RPMI7951 (cell line): ENCODE measurements around the gene CLTCL1. TPM values are rescaled to one million over a fixed set of nuclear protein-coding genes. Genes with fewer than 3 reads are reported as not detected.
"Not testable (repeated sequence)": the region's sequence is repeated elsewhere in the genome, so short reads cannot be mapped to it uniquely, and the experiment has no call there.

Source experiments
- DNase-seq: peaks from one replicate; pipeline ENCODE4 v3.0.0-alpha.2; 2012; ENCODE audit warnings: low read depth
- total RNA-seq: library from RNA; depleted of rRNA; stranded (reverse); fragments of >200 nt; shearing (Covaris generic); gene quantifications from 2 replicates; pipeline ENCODE4 v1.2.3, GENCODE V29; 2014; rRNA removed

Gene CLTCL1
- 2.8 and 3.1 TPM in 2 replicates for total RNA-seq

DNA sequence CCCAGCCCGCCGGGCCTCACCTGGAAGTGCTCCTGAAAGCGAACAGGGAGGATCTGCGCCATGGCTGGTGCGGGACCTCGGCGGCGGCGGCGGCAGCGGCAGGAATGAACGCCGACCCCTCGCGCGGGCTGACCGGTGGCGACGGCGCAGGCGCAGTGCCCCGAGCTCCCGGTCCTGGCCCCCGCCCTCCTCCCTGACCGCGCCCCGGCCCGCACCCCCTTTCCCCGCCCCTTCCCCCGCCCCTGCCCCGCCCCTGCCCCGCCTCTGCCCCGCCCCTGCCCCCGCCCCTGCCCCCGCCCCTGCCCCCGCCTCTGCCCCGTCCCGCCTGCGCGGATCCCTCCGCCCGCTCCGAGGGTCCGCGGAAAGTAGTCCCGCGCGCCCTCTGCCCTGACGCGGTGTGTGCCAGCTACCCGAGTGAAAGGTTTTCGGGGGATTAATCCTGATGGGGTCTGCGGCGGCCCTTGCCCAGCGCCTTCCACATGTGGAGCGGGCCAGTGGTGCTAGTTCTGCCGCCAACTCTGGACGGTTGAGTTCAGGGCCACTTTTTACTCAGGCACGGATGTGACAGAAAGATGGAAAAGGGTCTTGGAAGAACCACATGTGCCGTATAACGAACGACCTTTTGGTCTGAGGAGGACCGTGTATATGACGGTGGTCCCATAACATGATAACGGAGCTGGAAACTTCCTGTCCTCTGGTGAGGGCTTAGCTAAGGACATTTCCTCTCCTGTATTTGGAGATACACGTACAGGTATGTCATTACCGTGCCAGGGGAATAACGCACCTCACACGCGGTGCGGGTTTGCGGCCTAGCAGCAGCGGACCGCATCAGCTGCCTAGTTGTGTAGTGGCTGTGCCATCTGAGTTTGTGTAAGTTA, at the start of gene CLTCL1:
Gene CLTCL1, minus strand, starts transcription at position 140 of the 878 bp plus-strand sequence. Its CDS starts 78 bp downstream, at position 62.
- peak; percentile 60 for DNase-seq

DNA sequence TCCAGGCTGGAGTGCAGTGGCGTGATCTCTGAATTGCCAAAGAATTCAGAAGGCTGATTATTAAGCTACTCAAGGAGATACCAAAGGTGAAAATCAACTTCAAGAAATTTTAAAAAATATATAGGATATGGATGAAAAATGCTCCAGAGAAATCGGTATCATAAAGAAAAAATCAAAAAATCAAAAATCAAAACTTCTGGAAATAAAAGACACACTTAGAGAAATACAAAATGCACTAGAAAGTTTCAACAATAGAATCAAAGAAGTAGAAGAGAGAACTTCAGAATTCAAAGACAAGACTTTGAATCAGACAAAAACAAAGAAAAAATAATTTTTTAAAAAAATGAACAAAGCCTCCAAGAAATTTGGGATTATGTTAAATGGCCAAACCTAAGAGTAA, 45.6 kb upstream of the CLTCL1 start:
- no peak for DNase-seq

DNA sequence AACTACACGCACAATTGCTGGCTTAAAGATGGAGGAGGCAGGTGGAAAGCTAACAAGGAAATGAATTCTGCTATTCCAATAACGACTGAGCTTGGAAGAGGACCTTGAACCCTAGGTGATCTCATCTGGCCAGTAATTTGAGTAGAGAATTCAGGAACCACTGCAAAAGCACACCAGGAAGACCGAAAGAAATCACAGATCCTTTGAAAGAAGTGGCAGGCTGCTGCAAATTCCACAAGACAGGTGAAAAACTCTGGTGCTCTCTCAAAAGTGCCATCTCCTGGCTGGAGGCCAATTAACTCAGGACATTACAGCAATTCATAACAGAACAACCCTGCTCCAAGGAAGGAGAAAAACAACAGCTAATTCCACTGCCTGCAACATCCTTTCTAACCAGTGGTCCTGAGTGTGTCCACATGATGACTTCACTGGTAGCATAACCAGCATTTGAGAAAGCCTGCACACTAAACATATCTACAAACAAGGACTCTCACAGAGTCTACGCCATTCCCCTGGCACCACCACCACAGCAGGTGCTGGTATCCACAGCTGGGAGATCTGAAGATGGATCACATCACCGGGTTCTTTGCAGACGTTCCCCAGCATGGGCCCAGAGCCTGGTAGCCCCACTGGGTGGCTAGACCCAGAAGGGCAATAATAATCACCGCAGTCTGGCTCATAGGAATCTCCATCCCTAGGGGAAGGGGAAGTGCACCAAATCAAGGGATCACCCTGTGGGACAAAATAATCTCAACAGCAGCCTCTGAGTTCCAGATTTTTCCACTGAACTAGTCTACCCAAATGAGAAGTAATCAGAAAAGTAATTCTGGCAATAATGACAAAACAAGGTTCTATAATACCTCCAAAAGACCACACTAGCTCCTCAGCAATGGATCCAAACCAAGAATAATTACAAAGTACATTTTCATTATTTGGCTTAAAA, 44.9 kb upstream of the CLTCL1 start:
- DNase-seq = no peak

DNA sequence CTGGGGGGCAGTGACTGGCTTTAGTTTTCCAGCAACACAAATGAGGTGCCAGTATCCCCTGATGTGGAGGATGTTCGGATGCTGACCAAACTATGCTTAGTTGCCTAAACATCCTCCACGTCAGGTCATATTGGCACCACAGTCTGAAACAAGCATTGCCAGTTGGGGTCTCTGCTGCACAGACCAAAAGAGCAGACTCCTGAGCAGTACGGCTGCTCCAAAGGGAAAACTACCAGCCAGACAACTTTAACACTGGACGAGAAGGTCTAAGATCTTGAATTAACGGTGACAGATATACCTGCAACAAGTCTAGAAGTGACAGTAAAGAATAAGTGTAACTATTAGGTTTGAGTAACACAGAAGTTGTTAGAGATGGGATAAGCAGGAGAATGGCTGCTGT, 40.5 kb upstream of the CLTCL1 start:
- DNase-seq = no peak

DNA sequence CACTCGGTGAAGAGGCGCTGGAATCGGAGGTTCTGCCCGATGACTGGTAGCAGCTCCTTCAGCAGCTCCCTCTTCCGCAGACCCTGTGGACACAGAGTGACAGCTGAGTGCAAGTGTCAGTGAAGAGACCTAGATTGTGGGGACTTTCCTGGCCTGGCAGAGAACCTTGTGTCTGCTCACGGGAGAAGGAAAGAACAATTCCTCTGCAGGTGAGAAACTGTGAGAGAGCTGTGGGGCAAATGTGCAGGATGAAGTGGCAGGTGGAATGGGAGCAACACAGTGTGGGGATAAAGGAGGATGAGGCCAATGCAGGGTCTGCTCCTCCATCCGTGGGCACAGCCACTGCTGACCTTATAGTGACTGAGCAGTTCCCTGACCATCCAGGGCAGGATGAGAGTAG, 40.0 kb upstream of the CLTCL1 start:
- DNase-seq = no peak

DNA sequence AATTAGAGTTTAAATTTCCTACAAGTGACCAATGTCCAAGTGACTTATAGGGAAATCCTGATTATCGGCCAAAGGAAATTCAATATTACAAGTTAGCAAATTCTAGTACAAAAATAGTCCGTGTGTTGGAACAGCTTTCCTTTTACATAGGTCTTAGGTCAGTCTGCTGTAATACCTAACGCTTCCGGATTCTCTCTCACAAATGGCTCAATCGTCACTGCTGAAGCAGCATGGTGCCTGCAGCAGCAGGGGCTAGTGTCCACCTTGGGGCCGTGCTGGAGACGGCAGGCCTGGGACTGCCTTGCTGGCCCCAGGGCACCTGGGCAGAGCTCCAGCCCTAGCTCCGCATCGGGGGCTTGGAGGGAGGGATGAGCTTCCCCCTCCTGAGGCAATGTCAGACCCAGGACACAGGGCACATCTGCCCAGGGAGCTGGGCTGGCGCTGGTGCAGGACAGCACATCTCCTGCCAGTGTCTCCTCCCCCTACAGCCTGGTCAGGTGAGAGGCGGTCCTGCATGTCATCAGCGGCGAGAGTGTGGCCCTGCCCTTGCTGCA, 39.4 kb upstream of the CLTCL1 start:
- no peak for DNase-seq

DNA sequence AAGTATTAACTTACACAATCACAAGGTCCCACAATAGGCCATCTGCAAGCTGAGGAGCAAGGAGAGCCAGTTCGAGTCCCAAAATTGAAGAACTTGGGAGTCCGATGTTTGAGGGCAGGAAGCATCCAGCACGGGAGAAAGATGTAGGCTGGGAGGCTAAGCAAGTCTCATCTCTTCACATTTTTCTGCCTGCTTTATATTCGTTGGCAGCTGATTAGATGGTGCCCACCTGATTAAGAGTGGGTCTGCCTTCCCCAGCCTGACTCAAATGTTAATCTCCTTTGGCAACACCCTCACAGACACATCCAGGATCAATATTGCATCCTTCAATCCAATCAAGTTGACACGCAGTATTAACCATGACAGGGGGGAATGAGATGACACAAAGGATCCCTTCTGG, 38.7 kb upstream of the CLTCL1 start:
- not testable (repeated sequence) for DNase-seq

DNA sequence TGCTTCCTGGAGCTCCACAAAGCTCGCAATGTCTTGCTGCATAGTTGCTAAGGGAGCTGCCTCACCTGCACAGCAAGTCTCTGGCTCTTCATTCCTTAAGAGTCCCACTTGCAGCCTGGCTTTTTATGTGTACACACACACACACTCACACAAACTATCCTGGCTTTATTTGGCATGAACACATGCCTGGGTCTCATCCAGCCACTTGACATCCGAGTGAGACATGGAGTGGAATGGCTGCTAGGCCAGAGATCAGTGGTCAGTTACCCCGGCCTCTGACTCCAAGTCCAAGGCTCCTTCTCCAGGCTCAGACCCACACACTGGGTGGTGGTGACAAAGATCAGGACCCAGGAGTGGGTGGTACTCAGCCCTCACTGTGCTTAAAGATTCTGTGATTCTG, 37.9 kb upstream of the CLTCL1 start:
- no peak for DNase-seq

DNA sequence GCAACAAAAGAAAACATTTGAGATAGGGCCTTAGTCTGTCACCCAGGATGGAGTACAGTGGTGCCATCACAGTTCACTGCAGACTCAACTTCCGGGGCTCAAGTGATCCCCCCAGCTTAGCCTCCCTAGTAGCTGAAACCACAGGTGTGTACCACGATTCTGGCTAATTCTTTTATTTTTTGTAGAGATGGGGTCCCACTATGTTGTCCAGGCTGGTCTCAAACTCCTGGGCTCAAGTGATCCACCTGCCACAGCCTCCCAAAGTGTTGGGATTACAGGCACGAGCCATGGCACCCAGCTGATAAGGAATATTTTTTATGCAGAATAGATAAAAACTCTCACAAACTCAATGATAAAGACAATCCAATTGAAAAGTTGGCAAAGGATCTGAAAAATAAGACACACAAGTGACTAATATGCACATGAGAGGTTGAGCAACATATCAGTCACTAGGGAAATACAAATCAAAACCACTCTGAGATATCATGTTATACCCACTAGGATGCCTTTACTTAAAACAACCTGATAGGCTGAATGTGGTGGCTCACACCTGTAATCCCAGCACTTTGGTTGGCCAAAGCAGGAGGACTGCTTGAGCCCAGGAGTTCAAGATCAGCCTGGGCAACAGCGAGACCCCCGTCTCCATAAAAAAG, 33.9 kb upstream of the CLTCL1 start:
- peak; percentile 3 for DNase-seq

DNA sequence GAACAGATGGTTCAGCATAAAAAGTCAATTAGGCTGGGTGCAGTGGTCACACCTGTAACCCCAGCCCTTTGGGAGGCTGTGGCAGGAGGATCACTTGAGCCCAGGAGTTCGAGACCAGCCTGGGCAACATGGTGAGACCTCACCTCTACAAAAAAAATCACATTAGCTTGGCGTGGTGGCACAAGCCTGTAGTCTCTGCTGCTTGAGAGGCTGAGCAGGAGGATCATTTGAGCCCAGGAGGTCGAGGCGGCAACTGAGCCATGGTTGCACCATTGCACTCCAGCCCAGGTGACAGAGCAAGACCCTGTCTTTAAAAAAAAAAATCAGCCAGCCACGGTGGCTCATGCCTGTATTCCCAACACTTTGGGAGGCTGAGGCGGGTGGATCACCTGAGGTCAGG, 31.9 kb upstream of the CLTCL1 start:
- DNase-seq = not testable (repeated sequence)

DNA sequence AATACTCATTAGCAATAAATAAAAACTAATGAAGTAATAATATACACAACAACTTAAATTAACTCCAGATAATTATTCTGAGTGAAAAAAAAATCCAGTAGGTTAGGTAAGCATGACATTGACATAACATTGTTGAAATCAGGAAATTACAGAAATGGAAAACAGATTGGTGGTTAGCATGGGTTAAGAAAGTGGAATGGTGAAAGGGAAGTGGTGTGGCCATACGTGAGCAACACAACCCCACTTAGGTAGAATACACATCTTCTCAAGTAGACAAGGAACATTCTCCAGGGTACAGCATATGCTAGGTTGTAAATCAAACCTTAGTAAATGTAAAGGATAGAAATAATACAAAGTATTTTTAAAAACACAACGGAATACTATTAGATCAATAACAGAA, 30.2 kb upstream of the CLTCL1 start:
- no peak for DNase-seq

DNA sequence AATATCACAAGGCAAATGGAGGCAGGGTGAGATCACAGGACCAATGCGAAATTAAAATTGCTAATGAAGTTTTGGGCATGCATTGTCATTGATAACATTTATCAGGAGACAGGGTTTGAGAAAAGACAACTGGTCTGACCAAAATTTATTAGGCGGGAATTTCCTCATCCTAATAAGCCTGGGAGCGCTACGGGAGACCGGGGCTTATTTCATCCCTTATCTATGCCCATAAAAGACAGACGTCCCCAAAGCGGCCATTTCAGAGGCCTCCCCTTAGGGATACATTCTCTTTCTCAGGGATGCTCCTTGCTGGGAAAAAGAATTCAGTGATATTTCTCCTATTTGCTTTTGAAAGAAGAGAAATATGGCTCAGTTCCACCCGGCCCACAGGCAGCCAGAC, 28.6 kb upstream of the CLTCL1 start:
- DNase-seq = not testable (repeated sequence)

DNA sequence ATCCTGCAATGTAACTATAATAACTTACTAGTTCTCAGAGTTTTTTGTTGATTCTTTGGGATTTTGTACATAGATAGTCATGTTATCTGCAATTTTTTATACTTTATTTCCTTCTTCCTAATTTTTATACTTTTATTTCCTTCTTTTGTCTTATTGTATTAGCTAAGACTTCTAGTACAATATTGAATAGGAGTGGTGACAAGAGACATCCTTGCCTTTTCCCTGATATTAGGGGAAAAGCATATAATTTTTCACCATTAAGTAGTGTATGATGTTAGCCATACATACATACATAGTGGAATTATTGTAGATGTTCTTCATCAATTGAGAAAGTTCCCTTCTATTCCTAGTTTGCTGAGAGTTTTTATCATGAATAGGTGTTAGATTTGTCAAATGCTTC, 27.8 kb upstream of the CLTCL1 start:
- no peak for DNase-seq

DNA sequence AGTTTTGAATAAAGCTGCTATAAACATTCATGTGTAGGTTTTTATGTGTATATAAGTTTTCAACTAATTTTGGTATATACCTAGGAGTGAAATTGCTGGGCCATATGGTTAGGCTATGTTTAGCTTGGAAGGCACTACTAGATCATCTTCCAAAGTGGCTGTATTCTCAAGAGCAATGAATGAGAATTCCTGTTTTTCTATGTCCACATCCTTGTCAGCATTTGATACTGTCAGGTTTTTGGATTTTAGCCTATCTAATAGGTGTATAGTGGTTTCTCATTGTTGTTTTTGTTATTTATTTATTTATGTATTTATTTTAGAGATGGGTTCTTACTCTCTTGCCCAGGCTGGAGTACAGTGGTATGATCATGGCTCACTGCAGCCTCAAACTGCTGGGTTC, 26.3 kb upstream of the CLTCL1 start:
- DNase-seq = no peak

DNA sequence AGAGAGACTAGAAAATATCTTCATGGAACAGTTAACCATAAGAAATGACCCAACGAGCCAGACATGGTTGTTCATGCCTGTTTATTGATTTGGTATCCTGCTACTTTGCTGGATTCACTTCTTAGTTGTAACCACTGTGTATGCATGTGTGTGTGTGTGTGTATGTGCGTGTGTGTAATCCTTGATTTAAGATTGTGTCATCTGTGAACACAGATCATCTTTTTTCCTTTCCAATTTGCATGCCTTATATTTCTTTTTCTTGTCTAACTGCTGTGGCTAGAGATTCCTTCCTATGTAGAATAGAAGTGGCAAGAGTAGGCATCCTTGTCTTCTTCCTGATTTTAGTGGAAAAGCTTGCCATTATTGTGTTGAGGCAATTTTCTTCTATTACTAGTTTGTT, 16.4 kb upstream of the CLTCL1 start:
- DNase-seq = no peak

DNA sequence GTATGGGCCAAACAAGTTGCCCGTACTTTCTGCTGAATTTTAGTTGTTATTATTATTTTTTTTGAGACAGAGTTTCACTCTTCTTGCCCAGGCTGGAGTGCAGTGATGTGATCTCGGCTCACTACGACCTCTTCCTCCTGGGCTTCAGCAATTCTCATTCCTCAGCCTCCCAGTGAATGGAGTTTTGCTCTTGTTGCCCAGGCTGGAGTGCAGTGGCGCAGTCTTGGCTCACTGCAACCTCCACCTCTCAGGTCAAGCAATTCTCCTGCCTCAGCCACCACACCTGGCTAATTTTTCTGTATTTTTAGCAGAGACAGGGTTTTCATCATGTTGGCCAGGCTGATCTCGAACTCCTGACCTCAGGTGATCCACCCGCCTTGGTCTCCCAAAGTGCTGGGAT, 15.0 kb upstream of the CLTCL1 start:
- not testable (repeated sequence) for DNase-seq

DNA sequence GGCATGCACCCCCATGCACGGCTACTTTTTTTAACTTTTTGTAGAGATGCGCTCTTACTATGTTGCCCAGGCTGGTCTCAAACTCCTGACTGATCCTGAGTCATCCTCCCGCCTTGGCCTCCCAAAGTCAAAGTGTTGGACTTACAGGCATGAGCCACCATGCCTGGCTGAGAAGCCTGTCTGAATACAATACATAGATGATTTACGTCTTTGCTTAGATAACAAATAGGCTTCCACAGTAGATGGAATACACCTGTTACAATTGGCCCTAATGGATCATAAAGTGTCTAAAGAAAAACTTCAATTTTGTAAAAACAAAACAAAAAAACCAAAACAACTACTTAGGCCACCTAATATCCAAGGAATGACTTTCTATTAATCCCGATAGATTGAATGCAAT, 13.0 kb upstream of the CLTCL1 start:
- DNase-seq = no peak

DNA sequence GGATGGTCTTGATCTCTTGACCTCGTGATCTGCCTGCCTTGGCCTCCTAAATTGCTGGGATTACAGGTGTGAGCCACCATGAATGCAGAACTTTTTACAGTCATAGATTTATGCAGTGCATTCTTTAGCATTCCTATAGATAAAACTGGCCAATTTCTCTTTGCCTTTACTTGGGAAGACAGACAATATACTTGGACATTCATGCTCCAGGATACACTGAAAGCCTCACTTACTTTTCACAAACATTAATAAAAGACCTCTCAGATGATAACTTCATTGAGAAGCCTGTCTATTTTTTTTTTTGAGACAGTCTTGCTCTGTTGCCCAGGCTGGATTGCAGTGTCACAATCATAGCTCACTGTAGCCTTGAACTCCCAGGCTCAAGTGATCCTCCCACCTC, 12.3 kb upstream of the CLTCL1 start:
- no peak for DNase-seq

DNA sequence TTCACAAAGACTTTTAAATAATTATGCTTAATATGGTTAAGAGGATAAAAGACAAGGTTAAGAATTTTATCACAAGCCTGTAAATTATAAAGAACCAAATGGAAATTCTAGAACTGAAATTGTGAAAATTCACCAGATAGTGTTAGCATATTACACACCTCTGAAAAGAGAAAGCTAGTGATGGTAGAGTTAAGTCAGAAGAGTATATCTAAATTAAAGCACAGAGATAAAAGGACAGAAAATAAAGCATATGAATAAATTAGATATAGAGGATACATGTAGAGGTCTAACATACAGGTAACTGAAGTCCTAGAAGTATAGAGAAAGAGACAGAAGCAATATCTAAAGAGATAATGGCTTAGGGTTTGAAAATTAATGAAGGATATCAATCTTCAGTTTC, 4.2 kb upstream of the CLTCL1 start:
- DNase-seq = no peak

DNA sequence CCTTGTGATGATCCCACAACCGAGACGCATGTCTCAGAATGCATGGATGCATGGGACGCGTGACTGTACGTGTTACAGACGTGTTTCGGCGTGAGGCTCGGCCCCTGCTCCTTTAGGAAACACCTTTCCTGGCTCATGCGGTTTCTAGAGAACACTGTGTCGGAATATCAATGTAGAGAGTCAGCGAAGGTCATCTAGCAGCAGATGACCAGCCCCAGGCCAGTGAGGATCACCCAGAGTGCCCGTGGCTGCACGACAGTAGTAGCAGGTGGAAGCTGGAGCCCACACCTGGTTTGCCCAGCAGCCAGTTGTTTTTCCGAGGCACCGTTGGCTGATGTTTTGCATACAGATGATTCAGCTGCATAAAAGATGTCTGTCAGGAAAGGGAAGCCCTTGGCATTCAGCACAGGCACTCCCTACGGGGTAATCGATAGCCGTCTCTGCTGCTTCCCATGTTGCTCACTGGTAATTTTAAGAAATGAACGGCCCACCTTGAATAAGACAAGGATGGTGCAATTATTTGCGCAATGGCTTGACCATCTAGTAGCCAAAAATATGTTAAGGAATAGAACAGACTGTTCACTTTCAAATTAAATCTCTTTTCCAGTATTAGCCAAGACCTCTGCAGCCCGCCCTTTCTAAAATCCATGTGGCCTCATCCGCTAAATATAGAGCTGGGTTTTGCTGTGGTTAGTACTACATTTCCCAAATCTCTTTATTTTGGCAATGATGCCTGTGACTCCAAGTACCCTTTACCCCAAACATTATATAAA, 1.1 kb upstream of the CLTCL1 start:
- DNase-seq = no peak

DNA sequence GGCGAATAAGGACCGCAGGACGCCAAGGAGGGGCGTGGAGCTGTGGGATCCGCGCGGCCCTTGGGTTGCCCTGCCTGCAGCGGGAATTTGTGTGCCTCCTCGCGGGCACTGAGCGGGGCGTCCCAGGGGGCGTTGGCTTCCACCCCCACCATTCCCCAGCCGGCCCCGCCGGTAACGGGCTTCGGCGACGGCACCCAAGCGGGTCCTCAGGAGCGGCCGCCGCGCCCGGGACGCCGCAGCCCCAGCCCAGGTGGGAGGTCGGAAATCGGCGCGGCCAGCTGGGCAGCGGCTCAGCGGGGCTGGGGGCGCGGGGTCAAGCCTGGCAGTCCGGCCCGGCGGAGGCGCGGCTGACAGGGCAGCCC, 320 bp downstream of the CLTCL1 start:
- DNase-seq = peak; percentile 9
